Ishikawa (cell line): ENCODE results near the gene SENP6.

ENCODE experiments used
- CEBPB ChIP-seq: IDR thresholded peaks from 2 replicates; pipeline ENCODE4 v1.6.1; 2012
- EGR1 ChIP-seq: IDR thresholded peaks from 2 replicates; pipeline ENCODE4 v1.6.1; 2012
- EP300 ChIP-seq: IDR thresholded peaks from 2 replicates; pipeline ENCODE4 v1.6.1; 2012; ENCODE audit warnings: borderline replicate concordance
- RAD21 ChIP-seq: IDR thresholded peaks from 2 replicates; pipeline ENCODE4 v1.6.1; 2012; ENCODE audit warnings: low read depth
- TF ChIP-seq, protein P1 (sequence below): IDR thresholded peaks from 2 replicates; pipeline ENCODE4 v1.6.1; 2012; ENCODE audit warnings: low read depth, mild to moderate bottlenecking

DNA sequence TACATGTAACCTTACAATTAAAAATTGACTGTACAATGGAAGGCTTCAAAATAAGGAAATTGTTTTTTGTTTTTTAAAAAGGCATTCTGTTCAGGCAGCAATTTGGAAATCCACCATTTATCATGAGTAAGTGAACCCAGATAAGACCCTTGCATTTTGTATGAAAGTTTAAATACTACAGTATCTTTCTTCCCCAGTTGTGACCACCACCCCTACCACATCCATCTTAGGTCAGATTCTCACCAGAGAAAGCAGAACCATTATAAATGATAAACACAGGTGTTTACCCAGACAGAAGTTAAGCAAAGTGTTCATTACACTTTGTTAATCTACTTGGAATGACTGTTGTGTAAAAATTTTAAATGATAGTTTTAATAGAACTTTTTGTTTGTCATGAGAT lies 20.2 kb downstream of the SENP6 start:
- TF ChIP-seq CEBPB (no peak), RAD21 (no peak), EGR1 (no peak), EP300 (no peak)
- TF ChIP-seq, protein P1, sequence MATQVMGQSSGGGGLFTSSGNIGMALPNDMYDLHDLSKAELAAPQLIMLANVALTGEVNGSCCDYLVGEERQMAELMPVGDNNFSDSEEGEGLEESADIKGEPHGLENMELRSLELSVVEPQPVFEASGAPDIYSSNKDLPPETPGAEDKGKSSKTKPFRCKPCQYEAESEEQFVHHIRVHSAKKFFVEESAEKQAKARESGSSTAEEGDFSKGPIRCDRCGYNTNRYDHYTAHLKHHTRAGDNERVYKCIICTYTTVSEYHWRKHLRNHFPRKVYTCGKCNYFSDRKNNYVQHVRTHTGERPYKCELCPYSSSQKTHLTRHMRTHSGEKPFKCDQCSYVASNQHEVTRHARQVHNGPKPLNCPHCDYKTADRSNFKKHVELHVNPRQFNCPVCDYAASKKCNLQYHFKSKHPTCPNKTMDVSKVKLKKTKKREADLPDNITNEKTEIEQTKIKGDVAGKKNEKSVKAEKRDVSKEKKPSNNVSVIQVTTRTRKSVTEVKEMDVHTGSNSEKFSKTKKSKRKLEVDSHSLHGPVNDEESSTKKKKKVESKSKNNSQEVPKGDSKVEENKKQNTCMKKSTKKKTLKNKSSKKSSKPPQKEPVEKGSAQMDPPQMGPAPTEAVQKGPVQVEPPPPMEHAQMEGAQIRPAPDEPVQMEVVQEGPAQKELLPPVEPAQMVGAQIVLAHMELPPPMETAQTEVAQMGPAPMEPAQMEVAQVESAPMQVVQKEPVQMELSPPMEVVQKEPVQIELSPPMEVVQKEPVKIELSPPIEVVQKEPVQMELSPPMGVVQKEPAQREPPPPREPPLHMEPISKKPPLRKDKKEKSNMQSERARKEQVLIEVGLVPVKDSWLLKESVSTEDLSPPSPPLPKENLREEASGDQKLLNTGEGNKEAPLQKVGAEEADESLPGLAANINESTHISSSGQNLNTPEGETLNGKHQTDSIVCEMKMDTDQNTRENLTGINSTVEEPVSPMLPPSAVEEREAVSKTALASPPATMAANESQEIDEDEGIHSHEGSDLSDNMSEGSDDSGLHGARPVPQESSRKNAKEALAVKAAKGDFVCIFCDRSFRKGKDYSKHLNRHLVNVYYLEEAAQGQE = no peak
